ENCODE results near the gene CACNB2. TPM values are rescaled to one million over a fixed set of nuclear protein-coding genes. Genes with fewer than 3 reads are reported as not detected.

The CACNB2 gene
- total and polyA plus RNA-seq, 2 donors (not counting 3 experiments of a cell fraction or from before 2014, with no cell fraction given) = not detected

DNA sequence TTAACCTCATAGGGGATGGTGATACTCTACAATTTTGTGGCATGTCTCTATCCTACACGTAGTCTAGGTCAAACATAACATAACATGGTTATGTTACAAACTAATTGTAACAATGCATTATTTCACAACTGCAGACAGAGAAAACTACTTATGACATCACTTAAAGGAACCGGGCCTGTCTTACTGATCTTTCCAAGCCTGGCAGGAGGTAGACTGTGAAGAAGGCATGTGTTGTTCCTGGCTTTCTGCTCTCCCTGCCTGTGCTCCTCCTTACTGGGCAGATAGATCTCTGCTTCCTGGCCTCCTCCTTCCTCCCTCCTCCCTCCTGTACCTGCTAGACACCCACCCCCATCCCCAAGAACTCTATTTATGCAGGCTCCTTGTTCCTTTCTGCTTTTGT is 5.4 kb downstream of the CACNB2 start:
- Histone ChIP-seq H3K9ac (replicated peaks; ENCODE audit: extremely low read depth, insufficient read depth, low read length) (no peak overlapping the region), H3K4me1 (ENCODE audit: control insufficient read depth, extremely low read depth, insufficient read depth, low read length) (no peaks in the 10 kb centered on the region), H3K36me3 (ENCODE audit: control insufficient read depth in 2 of 2, extremely low read depth in 1 of 2, insufficient read depth in 2 of 2, low read length in 2 of 2) (no peaks in the 10 kb centered on the region), H4K20me1 (replicated peaks; ENCODE audit: control insufficient read depth, extremely low read depth, insufficient read depth, low read length) (no peaks in the 10 kb centered on the region), H2AFZ (ENCODE audit: low read depth, low read length) (no peak overlapping the region), H3K9me1 (replicated peaks; ENCODE audit: control insufficient read depth, extremely low read depth, insufficient read depth, low read length) (no peaks in the 10 kb centered on the region), H3K79me2 (ENCODE audit: control insufficient read depth, insufficient read depth, low read length) (no peaks in the 10 kb centered on the region), H3K27ac (ENCODE audit: insufficient read depth, low read depth, low read length) (no peak overlapping the region), H3K4me3 (replicated peaks in 1 of 3; ENCODE audit: insufficient read depth in 1 of 3, low read depth in 1 of 3, low read length in 3 of 3) (no peak overlapping the region), H3K9me3 (replicated peaks; ENCODE audit: control insufficient read depth, insufficient read depth, low read length) (no peaks in the 10 kb centered on the region), H3K4me2 (ENCODE audit: insufficient read depth, low read length) (no peak overlapping the region), H3K27me3 (ENCODE audit: control insufficient read depth in 2 of 2, insufficient read depth in 2 of 2, low read length in 2 of 2) (peaks cover 14 to 19% of the 10 kb centered on the region in 2 experiments)
- no TSS peak for BruUV-seq (replicated peaks)
- dilution Hi-C loops (cut with MboI; ENCODE audit: extremely low pct_ligation_motif_present, low sequenced_read_pairs) (no loop called here), intact Hi-C loops (cut with micrococcal nuclease) (no loop called here)
- DNase-seq (ENCODE audit: low read depth, low spot score) = no peak
- ChIA-PET POLR2A (no interaction called here), CTCF (interaction anchor here (0.7 kb wide), 2 partner anchors 30 to 780 kb away, joined by 3 read pairs; no protein-coding TSS in a partner anchor)
- TF ChIP-seq FOS (IDR thresholded peaks at IDR 0.05; ENCODE audit: borderline replicate concordance, insufficient read depth, low read length) = no peak
- no peak for TF ChIP-seq JUN (IDR thresholded peaks at IDR 0.05; ENCODE audit: borderline replicate concordance, insufficient read depth, insufficient read length, low read depth)
- no peak for TF ChIP-seq GATA2 (IDR thresholded peaks at IDR 0.05; ENCODE audit: insufficient read depth, insufficient read length, low read depth, low read length)
- no peak for TF ChIP-seq EZH2 (IDR thresholded peaks at IDR 0.05; ENCODE audit: borderline replicate concordance, low read depth, low read length, severe bottlenecking)
- TF ChIP-seq, protein P1, sequence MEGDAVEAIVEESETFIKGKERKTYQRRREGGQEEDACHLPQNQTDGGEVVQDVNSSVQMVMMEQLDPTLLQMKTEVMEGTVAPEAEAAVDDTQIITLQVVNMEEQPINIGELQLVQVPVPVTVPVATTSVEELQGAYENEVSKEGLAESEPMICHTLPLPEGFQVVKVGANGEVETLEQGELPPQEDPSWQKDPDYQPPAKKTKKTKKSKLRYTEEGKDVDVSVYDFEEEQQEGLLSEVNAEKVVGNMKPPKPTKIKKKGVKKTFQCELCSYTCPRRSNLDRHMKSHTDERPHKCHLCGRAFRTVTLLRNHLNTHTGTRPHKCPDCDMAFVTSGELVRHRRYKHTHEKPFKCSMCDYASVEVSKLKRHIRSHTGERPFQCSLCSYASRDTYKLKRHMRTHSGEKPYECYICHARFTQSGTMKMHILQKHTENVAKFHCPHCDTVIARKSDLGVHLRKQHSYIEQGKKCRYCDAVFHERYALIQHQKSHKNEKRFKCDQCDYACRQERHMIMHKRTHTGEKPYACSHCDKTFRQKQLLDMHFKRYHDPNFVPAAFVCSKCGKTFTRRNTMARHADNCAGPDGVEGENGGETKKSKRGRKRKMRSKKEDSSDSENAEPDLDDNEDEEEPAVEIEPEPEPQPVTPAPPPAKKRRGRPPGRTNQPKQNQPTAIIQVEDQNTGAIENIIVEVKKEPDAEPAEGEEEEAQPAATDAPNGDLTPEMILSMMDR (IDR thresholded peaks at IDR 0.05; ENCODE audit: extremely low read depth in 1 of 2, insufficient read depth in 1 of 2, low read depth in 1 of 2, low read length in 2 of 2) = no peak
- TF ChIP-seq POLR2AphosphoS5 (IDR thresholded peaks at IDR 0.05; ENCODE audit: insufficient read depth, low read depth, low read length) = no peak
- no peak for TF ChIP-seq POLR2A (IDR thresholded peaks at IDR 0.05; ENCODE audit: low read depth, low read length)
- FAIRE-seq = no peak

Measured in endothelial cell of umbilical vein (primary cell).